Left lung (tissue), 10 donors: Measurements from ENCODE around the gene LYRM2. TPM values are rescaled to one million over a fixed set of nuclear protein-coding genes. Genes with fewer than 3 reads are reported as not detected.

Experiments used
- ATAC-seq: fragments of 200-7000 bp; cut with Tn5 transposase; one replicate; pipeline ENCODE4 v1.9.1; 2020; ENCODE audit warnings: moderate library complexity
- DNase-seq, 4 donors: peaks; one replicate each; pipeline ENCODE4 v3.0.0-alpha.2; 2013 to 2020
- H3K27ac ChIP-seq, 2 donors: fragments of 200-600 bp; sonication (generic) in 1 of 2; one replicate each; pipeline versions ENCODE4 v1.5.0 to v1.8.0; 2020 to 2021
- H3K27me3 ChIP-seq, 2 donors: fragments of 200-600 bp; sonication (generic) in 1 of 2; one replicate each; pipeline versions ENCODE4 v1.5.0 to v1.8.0; 2020 to 2021
- H3K36me3 ChIP-seq, 2 donors: fragments of 200-600 bp; sonication (generic) in 1 of 2; one replicate each; pipeline versions ENCODE4 v1.5.0 to v1.8.0; 2020 to 2021
- H3K4me1 ChIP-seq, 2 donors: fragments of 200-600 bp; one replicate each; pipeline ENCODE4 v1.8.0; 2021
- H3K4me3 ChIP-seq, 2 donors: fragments of 200-600 bp; sonication (generic) in 1 of 2; one replicate each; pipeline versions ENCODE4 v1.5.0 to v1.8.0; 2020 to 2021; ENCODE audit warnings: mild to moderate bottlenecking in 1 of 2
- H3K9me3 ChIP-seq, 2 donors: fragments of 200-600 bp; sonication (generic) in 1 of 2; one replicate each; pipeline versions ENCODE4 v1.5.0 to v1.8.0; 2020 to 2021
- intact Hi-C, 2 donors: fragments of 100-400 bp; cut with DNase I; formaldehyde crosslinking; loops; one replicate each; pipeline versions ENCODE4 v1.11.2 to v1.14.2; 2022
- polyA plus RNA-seq, 6 donors: library from polyadenylated mRNA; unstranded; fragments of 120-200 nt; gene quantifications; one replicate each; pipeline ENCODE4 v1.2.1, GENCODE V29; 2013; ENCODE audit not compliant: insufficient read length in 6 of 6
- total RNA-seq, 2 donors: library from RNA; stranded (reverse); fragmentation: NEBNext Ultra II Directional; extraction: Animal tissue kit (Norgen Biotek cat#: 25700); gene quantifications; one replicate each; pipeline ENCODE4 v1.2.1, GENCODE V29; 2021
- TF ChIP-seq, protein P1 (sequence below), 2 donors: fragments of 200-600 bp; sonication (generic) in 1 of 2; IDR thresholded peaks; one replicate each; pipeline versions ENCODE4 v1.5.0 to v1.8.0; 2021; ENCODE audit warnings: antibody characterized with exemption in 2 of 2
- donor health status: DM: no; HTN: yes; CAD: no.
- donor health status: DM: no; HTN: no; CAD: no.

The LYRM2 gene
- total and polyA plus RNA-seq, 8 donors, result 34.4 to 46.4 (median 41.8) TPM

- Histone ChIP-seq H3K27me3 (no peaks in the 10 kb centered on the region), H3K27ac (no peak overlapping the region), H3K4me3 (no peak overlapping the region), H3K4me1 (no peaks in the 10 kb centered on the region), H3K36me3 (no peaks in the 10 kb centered on the region), H3K9me3 (no peaks in the 10 kb centered on the region)
- ATAC-seq, result no peak
- DNase-seq, result no peak
- TF ChIP-seq, protein P1, sequence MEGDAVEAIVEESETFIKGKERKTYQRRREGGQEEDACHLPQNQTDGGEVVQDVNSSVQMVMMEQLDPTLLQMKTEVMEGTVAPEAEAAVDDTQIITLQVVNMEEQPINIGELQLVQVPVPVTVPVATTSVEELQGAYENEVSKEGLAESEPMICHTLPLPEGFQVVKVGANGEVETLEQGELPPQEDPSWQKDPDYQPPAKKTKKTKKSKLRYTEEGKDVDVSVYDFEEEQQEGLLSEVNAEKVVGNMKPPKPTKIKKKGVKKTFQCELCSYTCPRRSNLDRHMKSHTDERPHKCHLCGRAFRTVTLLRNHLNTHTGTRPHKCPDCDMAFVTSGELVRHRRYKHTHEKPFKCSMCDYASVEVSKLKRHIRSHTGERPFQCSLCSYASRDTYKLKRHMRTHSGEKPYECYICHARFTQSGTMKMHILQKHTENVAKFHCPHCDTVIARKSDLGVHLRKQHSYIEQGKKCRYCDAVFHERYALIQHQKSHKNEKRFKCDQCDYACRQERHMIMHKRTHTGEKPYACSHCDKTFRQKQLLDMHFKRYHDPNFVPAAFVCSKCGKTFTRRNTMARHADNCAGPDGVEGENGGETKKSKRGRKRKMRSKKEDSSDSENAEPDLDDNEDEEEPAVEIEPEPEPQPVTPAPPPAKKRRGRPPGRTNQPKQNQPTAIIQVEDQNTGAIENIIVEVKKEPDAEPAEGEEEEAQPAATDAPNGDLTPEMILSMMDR (IDR thresholded peaks at IDR 0.05), result no peak
- intact Hi-C loops, result no loop called here
These were observed 110.9 kb downstream of the LYRM2 start for GRCh38 chr6:89527634-89528033.

- TF ChIP-seq, protein P1 (IDR thresholded peaks at IDR 0.05), result no peak
- H3K4me3 ChIP-seq, result no peak overlapping the region
- H3K36me3 ChIP-seq, result no peaks in the 10 kb centered on the region
- no peak overlapping the region for H3K27ac ChIP-seq
- H3K4me1 ChIP-seq, result no peaks in the 10 kb centered on the region
- H3K27me3 ChIP-seq, result no peaks in the 10 kb centered on the region
- intact Hi-C loops, result no loop called here
- ATAC-seq, result no peak
- no peak for DNase-seq
- H3K9me3 ChIP-seq, result no peaks in the 10 kb centered on the region
These were observed 112.0 kb downstream of the LYRM2 start for GRCh38 chr6:89526563-89526869.

GRCh38 chr6:89525786-89526562 lies 112.6 kb downstream of the LYRM2 start:
- Histone ChIP-seq H3K4me1 (no peaks in the 10 kb centered on the region), H3K27me3 (no peaks in the 10 kb centered on the region), H3K9me3 (no peaks in the 10 kb centered on the region), H3K27ac (no peak overlapping the region), H3K36me3 (no peaks in the 10 kb centered on the region), H3K4me3 (no peak overlapping the region)
- intact Hi-C loops, result no loop called here
- DNase-seq, result no peak
- TF ChIP-seq, protein P1 (IDR thresholded peaks at IDR 0.05), result no peak
- no peak for ATAC-seq

GRCh38 chr6:89522778-89523177 lies 115.8 kb downstream of the LYRM2 start:
- no peak overlapping the region for H3K27ac ChIP-seq
- H3K9me3 ChIP-seq, result no peaks in the 10 kb centered on the region
- DNase-seq (no peak), ATAC-seq (no peak)
- TF ChIP-seq, protein P1 (IDR thresholded peaks at IDR 0.05), result no peak
- H3K27me3 ChIP-seq, result no peaks in the 10 kb centered on the region
- no peaks in the 10 kb centered on the region for H3K36me3 ChIP-seq
- H3K4me3 ChIP-seq, result no peak overlapping the region
- intact Hi-C loops, result no loop called here
- H3K4me1 ChIP-seq, result no peaks in the 10 kb centered on the region

DNA sequence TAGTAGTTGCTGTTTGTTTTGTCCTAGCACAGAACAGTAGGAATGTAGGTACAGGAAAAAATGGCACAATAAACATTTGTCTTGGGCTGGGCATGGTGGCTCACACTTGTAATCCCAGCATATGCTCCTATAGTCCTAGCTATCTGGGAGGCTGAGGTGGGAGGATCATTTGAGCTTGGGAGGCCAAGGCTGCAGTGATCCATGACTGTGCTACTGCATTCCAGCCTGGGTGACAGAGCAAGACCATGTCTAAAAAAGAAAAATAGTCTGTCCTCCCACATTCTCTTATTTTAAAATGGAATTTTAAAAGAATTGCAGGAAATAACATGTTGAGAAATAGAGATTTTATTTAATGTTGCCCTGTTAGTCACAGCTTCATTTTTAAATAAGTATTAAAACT lies 117.8 kb downstream of the LYRM2 start:
- Histone ChIP-seq H3K27ac (no peak overlapping the region), H3K4me1 (no peaks in the 10 kb centered on the region), H3K36me3 (no peaks in the 10 kb centered on the region), H3K9me3 (no peaks in the 10 kb centered on the region), H3K27me3 (no peaks in the 10 kb centered on the region), H3K4me3 (no peak overlapping the region)
- TF ChIP-seq, protein P1 (IDR thresholded peaks at IDR 0.05), result no peak
- ATAC-seq (no peak), DNase-seq (no peak)
- intact Hi-C loops, result no loop called here
